A673 (cell line): ENCODE measurements around the gene HIP1.

Experiments used
- CTCF ChIP-seq: fragments of 300-800, 200-600 bp; sonication (generic); conservative IDR thresholded peaks from 2 replicates; pipeline ENCODE4 v1.5.1; 2017; ENCODE audit warnings: low read depth, mild to moderate bottlenecking, antibody characterized with exemption, low read length, moderate library complexity, mixed read lengths
- EZH2 ChIP-seq: fragments of 200-600 bp; sonication (generic); IDR thresholded peaks from 2 replicates; pipeline ENCODE4 v1.6.1; 2017; ENCODE audit warnings: borderline replicate concordance, low read depth, mild to moderate bottlenecking, mixed read lengths, antibody characterized with exemption, low read length; ENCODE audit not compliant: poor library complexity, severe bottlenecking

DNA sequence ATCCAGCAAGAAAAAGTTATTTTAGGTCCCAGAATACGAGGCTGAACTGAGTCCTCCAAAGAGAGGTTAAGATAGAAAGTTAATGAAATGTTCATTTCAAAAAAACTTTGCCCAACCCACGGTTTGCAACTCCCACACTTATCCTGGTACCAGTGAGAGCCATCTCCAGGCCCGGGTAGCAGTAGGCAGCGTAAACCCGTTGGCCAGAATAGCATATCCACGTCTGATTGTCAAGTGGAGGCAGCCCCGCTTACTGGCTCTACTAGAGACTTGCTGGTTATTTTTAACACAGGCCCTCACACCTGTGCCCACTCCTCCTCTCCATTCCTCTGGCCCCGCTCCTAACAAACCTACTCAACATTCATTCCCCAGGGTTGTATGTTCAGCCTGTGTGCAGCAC is 109.7 kb downstream of the HIP1 start:
- TF ChIP-seq EZH2 = no peak
- TF ChIP-seq CTCF = no peak
